Measurements from ENCODE around the gene PSMC1. TPM values are rescaled to one million over a fixed set of nuclear protein-coding genes. Genes with fewer than 3 reads are reported as not detected.
"Not testable (repeated sequence)": the region's sequence is repeated elsewhere in the genome, so short reads cannot be mapped to it uniquely, and the experiment has no call there.

The PSMC1 gene
- 64.1 TPM for total RNA-seq

GRCh38 chr14:90256354-90257131, at the start of gene PSMC1:
Gene PSMC1, plus strand, starts transcription at chr14:90256553. Its CDS starts 45 bp downstream, at chr14:90256598.
- DNase-seq = peak; percentile 84

- DNase-seq = no peak
Measured at GRCh38 chr14:90213099-90213748, 43.1 kb upstream of the PSMC1 start.

- DNase-seq = no peak
Measured at GRCh38 chr14:90228478-90228877, 27.9 kb upstream of the PSMC1 start.

DNA sequence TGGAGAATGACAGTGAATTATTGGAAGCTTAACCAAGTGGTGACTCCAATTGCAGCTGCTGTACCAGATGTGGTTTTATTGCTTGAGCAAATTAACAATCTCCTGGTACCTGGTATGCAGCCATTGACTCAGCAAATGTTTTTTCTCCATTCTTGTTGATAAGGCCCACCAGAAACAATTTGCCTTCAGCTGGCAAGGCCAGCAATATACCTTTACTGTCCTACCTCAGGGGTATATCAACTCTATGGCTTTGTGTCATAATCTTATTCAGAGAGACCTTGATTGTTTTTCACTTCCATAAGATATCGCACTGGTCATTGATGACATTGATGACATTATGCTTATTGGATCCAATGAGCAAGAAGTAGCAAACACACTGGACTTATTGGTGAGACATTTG, 26.4 kb upstream of the PSMC1 start:
- not testable (repeated sequence) for DNase-seq

GRCh38 chr14:90235179-90235976, 21.0 kb upstream of the PSMC1 start:
- DNase-seq = peak; percentile 14

- no peak for DNase-seq
Measured at GRCh38 chr14:90239139-90239538, 17.2 kb upstream of the PSMC1 start.

DNA sequence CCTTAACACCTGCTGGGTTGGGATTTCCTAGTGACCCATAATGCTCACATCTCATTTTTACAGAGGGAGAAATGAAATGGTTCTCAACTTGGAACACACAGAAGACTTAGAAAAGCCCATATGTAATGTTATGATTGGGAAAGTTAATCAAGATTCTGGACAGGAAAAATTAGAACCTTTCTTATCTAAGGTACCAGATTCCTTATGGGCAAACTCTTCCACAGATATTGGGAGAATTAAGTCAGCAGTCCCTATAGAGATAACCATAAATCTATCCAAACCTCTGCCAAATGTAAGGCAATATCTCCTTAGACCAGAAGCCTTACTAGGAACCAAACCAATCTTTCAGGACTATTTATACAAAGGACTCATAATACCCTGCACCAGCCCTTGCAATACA, 13.9 kb upstream of the PSMC1 start:
- DNase-seq = no peak

DNA sequence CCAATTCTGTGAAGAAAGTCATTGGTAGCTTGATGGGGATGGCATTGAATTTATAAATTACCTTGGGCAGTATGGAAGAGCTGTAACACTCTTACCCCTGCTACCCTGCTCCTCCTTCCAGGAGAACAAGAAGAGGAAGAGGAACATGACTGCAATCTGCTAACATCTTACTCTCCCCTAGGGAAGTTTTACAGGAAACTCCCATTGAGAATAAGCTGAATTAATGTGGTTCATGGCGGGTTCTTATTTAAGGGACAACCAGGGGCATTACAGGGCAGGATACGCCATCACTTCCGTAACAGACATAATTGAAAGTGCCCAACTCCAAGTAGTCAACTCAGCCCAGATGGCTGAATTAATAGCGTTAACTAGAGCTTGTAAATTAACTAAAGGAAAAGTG, 9.4 kb upstream of the PSMC1 start:
- DNase-seq = no peak

- not testable (repeated sequence) for DNase-seq
Measured at GRCh38 chr14:90247441-90247840, 8.9 kb upstream of the PSMC1 start.

- no peak for DNase-seq
Measured at GRCh38 chr14:90248594-90248993, 7.8 kb upstream of the PSMC1 start.

GRCh38 chr14:90253826-90254225, 2.5 kb upstream of the PSMC1 start:
- DNase-seq = no peak

GRCh38 chr14:90255871-90256270, 482 bp upstream of the PSMC1 start:
- DNase-seq = no peak

DNA sequence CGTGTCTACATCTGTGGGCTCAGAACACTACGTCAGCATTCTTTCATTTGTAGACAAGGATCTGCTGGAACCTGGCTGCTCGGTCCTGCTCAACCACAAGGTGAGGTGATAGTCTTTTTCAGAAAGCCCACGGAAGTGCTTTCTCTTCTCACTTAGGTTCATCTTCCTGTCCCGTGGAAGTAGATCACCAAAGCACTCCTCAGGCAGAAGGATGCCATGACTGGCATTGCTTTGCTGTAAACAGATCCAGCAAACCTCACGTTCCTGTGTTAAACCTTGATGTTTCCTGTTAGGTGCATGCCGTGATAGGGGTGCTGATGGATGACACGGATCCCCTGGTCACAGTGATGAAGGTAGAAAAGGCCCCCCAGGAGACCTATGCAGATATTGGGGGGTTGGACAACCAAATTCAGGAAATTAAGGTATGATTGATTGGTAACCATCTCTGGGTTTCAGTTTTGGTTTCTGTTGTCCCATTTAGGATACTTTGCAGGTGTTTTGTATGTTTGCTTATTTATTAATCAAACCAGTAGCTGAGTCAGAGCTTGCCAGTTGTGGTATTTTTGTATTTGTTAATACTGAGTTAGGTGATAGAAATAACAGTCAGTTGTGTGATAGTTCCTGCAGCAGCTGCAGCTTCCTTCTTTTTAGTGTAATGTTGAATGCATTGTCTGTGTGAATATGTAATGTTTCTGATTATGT, 7.5 kb downstream of the PSMC1 start:
- no peak for DNase-seq

- DNase-seq = no peak
Measured at GRCh38 chr14:90266441-90267154, 10.2 kb downstream of the PSMC1 start.

- no peak for DNase-seq
Measured at GRCh38 chr14:90268420-90268819, 12.1 kb downstream of the PSMC1 start.

- no peak for DNase-seq
Measured at GRCh38 chr14:90272523-90272922, 16.2 kb downstream of the PSMC1 start.

DNA sequence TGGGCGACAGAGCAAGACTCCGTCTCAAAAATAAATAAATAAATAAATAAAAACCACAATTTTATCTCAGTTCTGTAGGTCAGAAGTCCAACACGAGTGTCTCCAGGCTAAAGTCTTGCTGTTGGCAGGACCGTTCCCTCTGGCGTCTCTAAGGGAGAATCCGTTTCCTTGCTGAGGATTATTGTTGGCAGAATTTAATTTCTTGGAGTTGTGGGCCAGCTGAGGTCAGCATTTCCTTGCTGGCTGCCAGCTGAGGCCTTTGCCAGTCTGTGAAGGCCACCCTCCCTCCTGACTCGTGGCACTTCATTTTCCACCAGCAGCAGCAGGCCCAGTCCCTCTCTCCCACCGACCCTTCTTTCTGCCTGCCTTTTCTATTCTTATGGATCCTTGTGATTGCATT, 17.2 kb downstream of the PSMC1 start:
- no peak for DNase-seq

GRCh38 chr14:90274019-90274418, 17.7 kb downstream of the PSMC1 start:
- DNase-seq = no peak

GRCh38 chr14:90274808-90275457, 18.6 kb downstream of the PSMC1 start:
- no peak for DNase-seq

DNA sequence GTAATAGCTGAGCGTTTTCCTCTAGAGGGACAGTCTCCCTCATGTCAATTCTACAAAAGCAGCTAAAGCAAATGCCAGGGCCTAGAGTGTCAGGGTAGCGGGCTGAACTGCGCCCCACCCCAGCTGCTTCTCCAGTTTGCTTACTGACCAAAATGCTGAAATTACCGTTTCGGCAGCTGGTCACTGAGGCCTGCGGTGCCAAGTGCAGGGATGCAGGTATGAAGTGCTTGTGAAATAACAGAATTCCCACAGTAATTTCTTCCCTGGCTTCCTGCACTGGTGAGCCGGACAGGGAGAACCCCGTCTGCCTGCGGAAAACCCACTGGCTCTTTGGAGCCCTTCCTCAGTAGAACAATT, 19.1 kb downstream of the PSMC1 start:
- DNase-seq = no peak

- DNase-seq = no peak
Measured at GRCh38 chr14:90275820-90276219, 19.5 kb downstream of the PSMC1 start.

Measured in occipital lobe (tissue), 2 donors.